Fibroblast of upper back skin (primary cell): Measurements from ENCODE around the gene CDH13.

Source experiments
- DNase-seq: peaks from one replicate; pipeline ENCODE4 v3.0.0-alpha.2; 2013

CDH13 gene

DNA sequence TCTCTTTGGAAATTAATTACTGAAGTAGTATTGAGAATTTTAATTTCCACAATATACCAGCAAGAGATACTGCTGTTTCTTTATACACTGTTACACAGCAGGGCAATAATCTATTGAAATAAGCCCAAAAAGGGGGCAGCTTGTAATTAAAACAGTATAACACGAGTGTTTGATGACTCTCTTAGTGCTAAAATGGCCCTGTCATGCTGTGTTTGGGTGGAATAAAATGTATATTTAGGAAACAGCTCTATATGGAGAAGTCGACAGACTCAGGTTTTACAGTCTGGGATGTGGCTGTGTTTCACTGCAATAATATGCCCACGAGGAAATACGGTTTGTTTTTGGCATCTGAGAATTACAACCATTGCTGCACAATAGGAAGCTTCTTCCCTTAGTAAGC lies 643.3 kb downstream of the CDH13 start:
- no peak for DNase-seq

DNA sequence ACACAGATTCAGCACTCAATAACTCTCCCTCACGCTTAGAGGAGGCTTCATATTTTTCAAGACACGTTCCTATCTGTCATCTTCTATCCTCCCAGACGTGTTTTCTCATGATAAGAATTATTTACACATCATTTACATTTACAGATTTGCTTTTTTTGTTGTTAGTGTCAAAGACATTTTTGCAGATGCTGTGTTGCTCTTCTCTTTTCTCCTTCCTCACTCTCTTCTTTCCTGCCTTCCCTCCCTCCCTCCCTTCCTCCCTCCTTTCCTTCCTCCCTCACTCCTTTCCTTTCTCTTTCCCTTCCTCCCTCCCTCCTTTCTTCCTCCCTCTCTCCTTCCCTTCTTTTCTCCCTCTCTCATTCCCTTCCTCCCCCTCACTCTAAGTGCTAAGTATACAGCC lies 643.9 kb downstream of the CDH13 start:
- no peak for DNase-seq

- peak; percentile 7 for DNase-seq
Measured at GRCh38 chr16:83271123-83271522, 644.4 kb downstream of the CDH13 start.

GRCh38 chr16:83271970-83272575 lies 645.3 kb downstream of the CDH13 start:
- DNase-seq = peak; percentile 40

DNA sequence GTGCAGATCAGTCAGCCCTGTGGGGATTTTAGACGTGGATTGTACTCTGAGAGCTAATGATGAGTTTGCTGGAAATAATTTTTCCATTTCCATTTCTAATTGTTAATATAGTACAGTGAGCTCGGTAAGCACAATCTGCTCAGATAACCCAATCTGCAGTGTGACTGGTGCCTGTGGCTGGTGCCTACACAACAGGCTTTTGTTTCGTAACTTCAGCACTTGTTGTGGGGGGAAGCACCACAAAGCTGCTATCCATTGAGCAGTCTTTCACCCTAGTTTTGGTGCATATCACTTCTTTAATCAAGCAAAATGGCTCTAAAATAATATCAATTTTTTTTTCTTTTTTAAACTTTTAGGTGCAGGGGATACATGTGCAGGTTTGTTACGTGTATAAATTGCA lies 646.1 kb downstream of the CDH13 start:
- no peak for DNase-seq

DNA sequence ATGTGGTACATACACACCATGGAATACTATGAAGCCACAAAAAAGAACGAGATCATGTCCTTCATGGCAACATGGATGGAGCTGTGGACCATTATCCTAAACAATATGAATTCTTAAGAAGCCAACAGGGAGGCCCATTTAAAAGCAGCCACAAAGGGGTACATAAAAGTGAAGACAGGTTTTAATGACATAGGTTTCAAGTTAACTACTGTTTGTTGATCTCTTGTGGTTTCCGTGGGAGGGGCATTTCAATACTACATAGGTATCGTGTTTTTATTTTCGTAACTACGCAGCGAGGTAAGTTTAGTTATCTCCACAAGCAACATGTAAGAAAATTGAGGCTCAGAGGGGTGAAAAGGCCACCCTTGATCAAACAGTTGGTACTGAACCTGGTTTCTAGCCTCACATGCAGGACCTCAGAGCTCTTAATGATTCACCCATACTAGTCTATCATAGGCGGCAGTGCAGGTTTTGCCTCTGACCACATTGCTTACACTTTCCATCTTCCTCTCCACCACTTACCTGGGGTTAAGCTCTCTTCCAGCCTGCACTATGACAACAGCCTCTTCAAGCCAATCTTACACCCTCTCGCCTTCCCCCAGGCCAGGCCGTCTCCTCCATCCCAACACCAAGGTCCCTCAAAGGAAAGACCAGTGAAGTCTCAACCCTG lies 646.9 kb downstream of the CDH13 start:
- DNase-seq = no peak

DNA sequence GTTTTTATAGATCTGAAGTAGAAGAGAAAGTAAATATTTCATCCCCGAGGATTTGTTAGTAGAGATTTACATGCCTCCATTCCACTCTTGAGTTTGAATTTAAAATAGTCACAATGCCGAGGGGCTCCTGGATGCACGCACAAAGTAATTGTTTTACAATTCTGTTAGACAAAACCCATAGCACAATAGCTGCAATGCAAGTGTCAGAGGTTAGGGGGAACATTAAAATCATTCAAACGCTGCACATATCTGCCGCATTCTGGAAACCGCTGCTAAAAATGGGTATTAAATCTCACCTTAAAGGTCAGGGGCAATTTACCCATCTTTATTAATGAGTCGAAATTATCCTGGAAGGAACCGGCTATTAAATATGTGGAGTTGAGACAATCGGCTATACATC lies 652.5 kb downstream of the CDH13 start:
- DNase-seq = no peak

GRCh38 chr16:83285921-83286320 lies 659.2 kb downstream of the CDH13 start:
- DNase-seq = no peak

- DNase-seq = no peak
Measured at GRCh38 chr16:83296505-83296904, 669.7 kb downstream of the CDH13 start.

DNA sequence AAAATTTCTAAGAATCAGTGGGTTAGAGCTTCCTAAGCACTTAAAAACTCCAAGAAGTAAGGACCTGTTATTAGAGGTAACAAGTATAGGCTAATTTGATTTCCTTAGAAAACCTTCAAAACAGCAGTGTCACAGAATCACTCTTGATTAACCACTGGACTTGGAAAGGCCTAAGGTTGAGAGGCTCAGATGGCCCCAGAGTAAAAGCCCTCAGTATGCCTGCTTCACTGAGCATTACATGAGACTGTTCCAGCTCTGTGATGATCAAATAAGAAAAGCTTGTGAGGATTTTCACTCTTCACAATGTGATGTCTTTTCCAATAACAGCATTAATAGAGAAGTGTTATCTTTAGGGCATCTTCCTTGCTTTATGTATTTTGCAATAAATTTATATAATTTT lies 671.8 kb downstream of the CDH13 start:
- DNase-seq = no peak

DNA sequence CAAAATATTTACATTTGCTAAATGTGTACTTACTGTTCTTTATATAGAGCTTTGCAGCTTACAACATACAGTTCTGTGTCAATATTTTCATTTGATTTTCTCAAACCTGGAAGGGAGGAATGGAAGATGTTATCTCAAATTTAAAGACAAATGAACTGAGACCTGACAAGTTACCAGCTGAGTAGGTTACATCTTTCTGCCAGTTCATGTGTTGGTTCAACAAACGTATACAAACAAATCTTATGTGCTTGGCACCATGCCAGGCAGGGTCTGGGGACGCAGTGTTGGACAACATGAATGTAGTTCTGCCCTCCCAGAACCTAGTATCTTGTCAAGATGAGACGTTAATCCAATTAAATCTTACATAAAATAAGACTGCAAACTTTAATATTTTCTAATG lies 673.6 kb downstream of the CDH13 start:
- DNase-seq = no peak

DNA sequence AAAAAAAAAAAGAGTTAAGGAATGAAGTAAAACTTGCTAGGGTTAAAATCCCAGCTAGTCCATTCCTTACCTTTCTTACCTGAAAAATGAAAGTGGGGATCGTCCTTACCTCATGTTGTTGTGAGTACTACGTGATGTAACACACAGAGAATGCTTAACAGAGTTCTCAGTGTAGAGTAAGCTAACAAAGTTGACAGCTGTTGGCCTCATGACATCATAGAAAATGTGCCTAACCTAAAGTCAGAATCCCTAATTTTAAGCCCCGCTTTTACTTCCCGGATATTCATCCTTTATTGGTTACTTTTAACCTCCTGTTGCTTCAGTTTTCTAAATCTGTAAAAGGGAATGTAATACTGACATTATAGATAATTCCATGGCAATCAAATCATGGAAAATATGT lies 675.2 kb downstream of the CDH13 start:
- DNase-seq = peak; percentile 16

DNA sequence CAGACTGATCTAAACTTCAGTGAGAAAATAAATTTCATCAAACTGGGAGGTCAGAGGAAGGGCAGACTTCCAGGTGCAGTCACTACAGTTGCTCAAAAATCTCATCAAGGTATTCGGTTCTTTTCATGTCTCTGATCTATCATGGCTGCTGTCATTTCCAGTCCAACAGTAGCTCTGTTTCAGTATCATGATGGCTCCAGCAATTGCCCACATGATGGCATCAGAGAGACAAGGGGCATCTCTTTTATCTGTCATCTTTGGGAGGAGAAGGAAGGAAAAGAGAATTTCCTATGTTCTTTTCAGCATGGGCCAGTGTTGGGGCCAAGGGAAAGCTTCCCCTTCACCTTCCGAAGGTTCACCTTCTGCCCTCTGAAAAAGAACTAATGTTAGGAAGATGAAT lies 676.1 kb downstream of the CDH13 start:
- no peak for DNase-seq

DNA sequence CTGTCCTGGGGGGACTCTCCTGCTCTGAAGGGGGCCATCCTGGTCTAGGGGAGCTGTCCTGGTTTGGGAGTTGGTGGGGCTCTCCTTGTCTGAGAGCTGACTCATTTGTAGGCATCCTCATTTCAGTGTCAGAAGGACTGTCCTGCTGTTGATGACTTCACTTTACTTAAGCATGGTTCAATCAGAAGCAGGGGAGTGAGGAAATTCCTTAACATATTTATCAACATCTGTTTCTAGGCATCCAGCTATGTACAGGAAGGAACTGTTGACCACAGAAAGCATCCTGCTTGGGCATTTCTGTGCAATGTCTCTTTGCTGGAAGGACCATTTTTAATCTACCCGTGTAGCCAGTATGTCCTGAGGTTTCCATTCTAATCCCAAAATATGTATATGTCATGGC lies 678.3 kb downstream of the CDH13 start:
- DNase-seq = peak; percentile 89

DNA sequence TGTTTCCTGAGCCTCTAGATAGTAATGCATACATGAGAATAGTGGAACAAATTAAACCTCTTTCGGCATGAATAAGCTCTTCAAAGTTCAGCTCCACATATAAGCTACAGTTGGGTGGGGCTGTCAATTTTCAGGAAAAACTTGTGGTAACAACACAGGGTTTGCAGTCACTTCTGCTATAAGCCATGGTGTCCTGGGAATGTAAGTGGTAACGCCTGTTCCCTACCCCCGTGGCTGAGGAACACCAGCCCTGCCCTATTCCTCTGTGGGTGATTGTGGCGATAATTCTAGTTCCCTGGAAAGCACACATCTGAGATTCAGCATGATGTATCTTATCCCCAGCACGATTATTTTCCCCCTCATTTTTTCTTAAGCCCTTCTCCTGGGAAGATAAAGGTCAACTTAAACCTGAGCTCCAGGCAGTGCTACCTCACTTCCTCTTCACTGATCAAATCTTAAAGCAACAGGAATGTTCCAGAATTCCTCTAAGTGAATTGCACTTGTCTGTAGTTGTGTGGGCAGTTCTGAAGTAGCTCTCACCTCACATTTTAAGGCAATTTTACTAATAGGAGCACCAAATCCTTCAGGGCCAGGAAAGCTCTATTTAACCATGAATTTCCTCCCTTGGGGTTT lies 680.3 kb downstream of the CDH13 start:
- DNase-seq = no peak

GRCh38 chr16:83307594-83307992 lies 680.8 kb downstream of the CDH13 start:
- no peak for DNase-seq

- DNase-seq = no peak
Measured at GRCh38 chr16:83308414-83308813, 681.6 kb downstream of the CDH13 start.

GRCh38 chr16:83310816-83311215 lies 684.0 kb downstream of the CDH13 start:
- no peak for DNase-seq

DNA sequence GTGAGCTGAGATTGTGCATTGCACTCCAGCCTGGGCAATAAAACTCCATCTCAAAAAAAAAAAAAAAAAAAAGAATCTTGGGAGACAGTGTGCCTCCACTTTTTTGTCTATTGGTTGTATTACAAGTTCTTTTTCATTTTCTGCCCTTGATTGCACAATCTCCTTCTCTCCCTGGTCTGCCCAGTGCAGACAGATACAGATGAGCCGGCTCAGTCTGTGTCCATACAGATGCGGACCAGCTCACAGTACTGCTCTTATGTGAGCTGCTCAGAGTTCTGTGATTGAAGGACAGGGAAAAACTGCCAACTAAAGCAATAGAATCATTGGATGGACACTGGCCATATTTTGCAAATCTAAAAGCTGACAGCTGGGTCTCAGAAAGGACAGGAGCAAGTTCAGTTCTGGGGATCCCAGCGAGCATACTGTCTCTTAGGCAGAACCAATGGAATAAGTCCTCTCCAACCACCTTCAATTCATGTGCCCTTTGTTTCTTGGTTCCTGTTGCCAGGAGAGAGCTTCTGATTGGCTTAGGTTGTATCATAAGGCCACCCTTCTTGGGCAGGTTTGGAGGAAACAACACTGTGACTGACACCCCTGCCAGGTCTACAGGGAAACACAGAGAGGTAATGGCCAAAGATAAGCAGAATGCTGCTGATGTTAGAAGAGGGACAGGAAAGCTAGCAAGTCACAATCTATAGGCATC lies 685.4 kb downstream of the CDH13 start:
- no peak for DNase-seq

GRCh38 chr16:83312718-83313245 lies 686.0 kb downstream of the CDH13 start:
- no peak for DNase-seq

DNA sequence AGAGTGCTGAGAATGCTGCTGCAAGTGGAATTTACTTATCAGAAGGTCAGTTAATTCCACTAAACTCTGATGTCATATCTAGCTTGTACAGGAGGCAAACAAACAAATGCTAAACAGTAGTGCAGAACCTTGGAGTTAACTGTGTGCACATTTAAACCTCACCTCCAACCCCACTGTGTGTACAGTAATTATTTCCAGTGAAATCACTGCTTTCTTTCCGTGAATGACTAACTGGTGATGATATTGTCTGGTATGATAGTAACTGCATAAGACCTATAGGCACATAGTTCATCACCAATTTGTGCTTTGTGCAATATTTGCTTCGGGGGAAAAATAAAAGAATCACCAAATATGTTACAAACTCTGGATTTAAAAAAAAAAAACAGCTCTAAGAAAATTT lies 688.5 kb downstream of the CDH13 start:
- DNase-seq = peak; percentile 28

DNA sequence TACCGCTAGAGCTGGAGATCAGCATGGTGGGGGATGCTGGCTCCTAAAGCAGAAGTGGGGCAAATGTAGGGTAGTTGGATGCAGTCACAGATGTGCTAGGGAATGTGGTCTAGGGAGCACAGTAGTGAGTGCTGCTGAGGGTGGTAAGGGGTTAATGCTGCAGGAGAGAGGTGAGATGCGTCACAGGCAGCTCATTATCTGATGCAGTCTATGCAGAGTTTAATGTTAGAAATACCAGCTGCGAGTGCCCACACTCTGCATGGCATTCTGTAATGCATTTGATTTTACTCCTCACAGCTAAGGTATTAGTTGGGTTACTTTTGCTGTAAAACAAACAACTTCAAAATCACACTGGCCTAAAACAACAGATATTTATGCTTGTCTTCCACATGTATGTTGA lies 689.7 kb downstream of the CDH13 start:
- no peak for DNase-seq

DNA sequence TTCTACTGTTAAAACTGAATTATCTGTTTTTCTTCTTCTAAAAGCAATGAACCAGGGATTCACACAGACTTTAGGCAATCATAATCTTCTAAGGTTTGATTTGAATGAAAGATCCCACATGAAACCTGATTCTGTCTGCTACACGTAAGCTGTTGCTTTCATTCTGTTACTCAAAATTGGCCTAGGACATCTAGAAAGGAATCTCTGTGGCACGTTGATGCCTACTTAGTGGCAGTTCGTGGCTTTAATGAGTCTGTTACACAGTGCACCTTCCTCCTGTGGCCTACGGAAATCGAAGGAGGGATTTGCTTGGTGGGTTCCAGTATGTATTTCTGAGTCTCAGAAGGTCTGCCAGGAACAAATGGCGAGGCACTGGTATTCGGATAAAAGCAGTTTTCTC lies 691.6 kb downstream of the CDH13 start:
- no peak for DNase-seq

DNA sequence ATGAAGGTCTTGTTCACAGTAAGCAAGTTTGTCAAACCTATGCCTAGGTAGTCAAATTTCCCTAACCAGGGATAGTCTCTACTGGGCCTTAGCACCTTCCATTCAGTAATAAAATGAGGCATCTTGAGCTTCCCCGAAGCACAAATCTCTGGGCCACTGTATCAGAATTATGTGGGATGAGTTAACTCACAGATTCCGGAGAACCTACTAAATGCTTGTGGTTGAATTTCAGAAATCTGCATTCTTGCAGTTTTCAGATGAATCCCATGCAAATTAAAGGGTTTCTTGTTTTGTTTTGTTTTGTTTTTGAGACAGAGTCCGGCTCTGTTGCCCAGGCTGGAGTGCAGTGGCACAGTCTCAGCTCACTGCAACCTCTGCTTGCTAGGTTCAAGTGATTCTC lies 702.2 kb downstream of the CDH13 start:
- DNase-seq = no peak
